Measurements from ENCODE around the gene PRKD1. TPM values are rescaled to one million over a fixed set of nuclear protein-coding genes. Genes with fewer than 3 reads are reported as not detected.

Gene PRKD1
- total RNA-seq, 1 experiment from 2014 or later = 4.7 TPM

- no peak for DNase-seq (ENCODE audit: low spot score)
These were observed 324.0 kb downstream of the PRKD1 start for GRCh38 chr14:29603696-29604095.

- DNase-seq (ENCODE audit: low spot score) = no peak
These were observed 326.0 kb downstream of the PRKD1 start for GRCh38 chr14:29601616-29602015.

- no peak for DNase-seq (ENCODE audit: low spot score)
These were observed 339.7 kb downstream of the PRKD1 start for GRCh38 chr14:29587761-29588470.

- no peak for DNase-seq (ENCODE audit: low spot score)
These were observed 340.6 kb downstream of the PRKD1 start for GRCh38 chr14:29587046-29587445.

- no peak for DNase-seq (ENCODE audit: low spot score)
These were observed 342.7 kb downstream of the PRKD1 start for GRCh38 chr14:29584992-29585391.

GRCh38 chr14:29580763-29581162 is 346.9 kb downstream of the PRKD1 start:
- DNase-seq (ENCODE audit: low spot score) = no peak

GRCh38 chr14:29579838-29580237 is 347.8 kb downstream of the PRKD1 start:
- no peak for DNase-seq (ENCODE audit: low spot score)

- DNase-seq (ENCODE audit: low spot score) = no peak
These were observed 350.7 kb downstream of the PRKD1 start for GRCh38 chr14:29576927-29577326.

- no peak for DNase-seq (ENCODE audit: low spot score)
These were observed 358.5 kb downstream of the PRKD1 start for GRCh38 chr14:29569194-29569593.

- DNase-seq (ENCODE audit: low spot score) = no peak
These were observed 361.5 kb downstream of the PRKD1 start for GRCh38 chr14:29566194-29566593.

GRCh38 chr14:29558516-29558915 is 369.1 kb downstream of the PRKD1 start:
- no peak for DNase-seq (ENCODE audit: low spot score)

- DNase-seq (ENCODE audit: low spot score) = no peak
These were observed 373.3 kb downstream of the PRKD1 start for GRCh38 chr14:29554335-29554734.

- no peak for DNase-seq (ENCODE audit: low spot score)
These were observed 374.2 kb downstream of the PRKD1 start for GRCh38 chr14:29553427-29553826.

GRCh38 chr14:29548948-29549370 is 378.7 kb downstream of the PRKD1 start:
- DNase-seq (ENCODE audit: low spot score) = peak; percentile 47

GRCh38 chr14:29545714-29546113 is 381.9 kb downstream of the PRKD1 start:
- no peak for DNase-seq (ENCODE audit: low spot score)

GRCh38 chr14:29536886-29537511 is 390.6 kb downstream of the PRKD1 start:
- DNase-seq (ENCODE audit: low spot score) = no peak

GRCh38 chr14:29529418-29529817 is 398.2 kb downstream of the PRKD1 start:
- DNase-seq (ENCODE audit: low spot score) = no peak

- DNase-seq (ENCODE audit: low spot score) = no peak
These were observed 398.8 kb downstream of the PRKD1 start for GRCh38 chr14:29528889-29529288.

- no peak for DNase-seq (ENCODE audit: low spot score)
These were observed 400.4 kb downstream of the PRKD1 start for GRCh38 chr14:29527286-29527685.

Measured in A172 (cell line).